ENCODE measurements around the gene NSG1.
"Not testable (repeated sequence)": the region's sequence is repeated elsewhere in the genome, so short reads cannot be mapped to it uniquely, and the experiment has no call there.

NSG1 gene

GRCh38 chr4:4416981-4417380 lies 30.1 kb downstream of the NSG1 start:
- DNase-seq (ENCODE audit: low read depth in 2 of 2): no peak

- DNase-seq (ENCODE audit: low read depth in 2 of 2): no peak
These were observed 31.0 kb downstream of the NSG1 start for GRCh38 chr4:4417886-4418285.

- no peak for DNase-seq (ENCODE audit: low read depth in 2 of 2)
These were observed 31.9 kb downstream of the NSG1 start for GRCh38 chr4:4418676-4419390.

- no peak for DNase-seq (ENCODE audit: low read depth in 2 of 2)
These were observed 33.0 kb downstream of the NSG1 start for GRCh38 chr4:4419896-4420295.

- DNase-seq (ENCODE audit: low read depth in 2 of 2): no peak
These were observed 33.5 kb downstream of the NSG1 start for GRCh38 chr4:4420421-4420820.

- no peak for DNase-seq (ENCODE audit: low read depth in 2 of 2)
These were observed 34.5 kb downstream of the NSG1 start for GRCh38 chr4:4421356-4421755.

- DNase-seq (ENCODE audit: low read depth in 2 of 2): not testable (repeated sequence)
These were observed 35.2 kb downstream of the NSG1 start for GRCh38 chr4:4422117-4422516.

- DNase-seq (ENCODE audit: low read depth in 2 of 2): no peak
These were observed 36.1 kb downstream of the NSG1 start for GRCh38 chr4:4422856-4423499.

- no peak for DNase-seq (ENCODE audit: low read depth in 2 of 2)
These were observed 37.0 kb downstream of the NSG1 start for GRCh38 chr4:4423706-4424498.

- DNase-seq (ENCODE audit: low read depth in 2 of 2): no peak
These were observed 37.7 kb downstream of the NSG1 start for GRCh38 chr4:4424499-4425115.

GRCh38 chr4:4425119-4425690 lies 38.3 kb downstream of the NSG1 start:
- no peak for DNase-seq (ENCODE audit: low read depth in 2 of 2)

- DNase-seq (ENCODE audit: low read depth in 2 of 2): no peak
These were observed 38.8 kb downstream of the NSG1 start for GRCh38 chr4:4425696-4426095.

- DNase-seq (ENCODE audit: low read depth in 2 of 2): no peak
These were observed 39.7 kb downstream of the NSG1 start for GRCh38 chr4:4426511-4427120.

GRCh38 chr4:4427121-4427870 lies 40.4 kb downstream of the NSG1 start:
- no peak for DNase-seq (ENCODE audit: low read depth in 2 of 2)

GRCh38 chr4:4427886-4428285 lies 41.0 kb downstream of the NSG1 start:
- no peak for DNase-seq (ENCODE audit: low read depth in 2 of 2)

- no peak for DNase-seq (ENCODE audit: low read depth in 2 of 2)
These were observed 42.3 kb downstream of the NSG1 start for GRCh38 chr4:4428966-4429875.

- peak; percentile 17 to 26 for DNase-seq (ENCODE audit: low read depth in 2 of 2)
These were observed 43.7 kb downstream of the NSG1 start for GRCh38 chr4:4430492-4431195.

- no peak for DNase-seq (ENCODE audit: low read depth in 2 of 2)
These were observed 45.6 kb downstream of the NSG1 start for GRCh38 chr4:4432341-4433125.

Data from stimulated activated CD8-positive, alpha-beta memory T cell treated with anti-CD3 and anti-CD28 coated beads, Interleukin-2, amount 100 ng/mL, for 1 hour (primary cell).